ENCODE data around the gene ATG7.
"Not testable (repeated sequence)": the region's sequence is repeated elsewhere in the genome, so short reads cannot be mapped to it uniquely, and the experiment has no call there.

The ATG7 gene

GRCh38 chr3:11431319-11431718 is 159.1 kb downstream of the ATG7 start:
- no peak for DNase-seq (ENCODE audit: low read depth)

GRCh38 chr3:11434017-11434526 is 161.9 kb downstream of the ATG7 start:
- peak; percentile 83 for DNase-seq (ENCODE audit: low read depth)

GRCh38 chr3:11434563-11435096 is 162.4 kb downstream of the ATG7 start:
- no peak for DNase-seq (ENCODE audit: low read depth)

GRCh38 chr3:11435440-11436165 is 163.4 kb downstream of the ATG7 start:
- DNase-seq (ENCODE audit: low read depth): no peak

- no peak for DNase-seq (ENCODE audit: low read depth)
Measured at GRCh38 chr3:11436775-11437174, 164.6 kb downstream of the ATG7 start.

GRCh38 chr3:11437506-11437905 is 165.3 kb downstream of the ATG7 start:
- no peak for DNase-seq (ENCODE audit: low read depth)

- peak; percentile 54 for DNase-seq (ENCODE audit: low read depth)
Measured at GRCh38 chr3:11438646-11439045, 166.4 kb downstream of the ATG7 start.

- DNase-seq (ENCODE audit: low read depth): peak; percentile 56
Measured at GRCh38 chr3:11441346-11441745, 169.1 kb downstream of the ATG7 start.

- DNase-seq (ENCODE audit: low read depth): no peak
Measured at GRCh38 chr3:11444404-11444803, 172.2 kb downstream of the ATG7 start.

GRCh38 chr3:11445193-11445592 is 173.0 kb downstream of the ATG7 start:
- DNase-seq (ENCODE audit: low read depth): not testable (repeated sequence)

- DNase-seq (ENCODE audit: low read depth): no peak
Measured at GRCh38 chr3:11445883-11446282, 173.7 kb downstream of the ATG7 start.

GRCh38 chr3:11447584-11448200 is 175.5 kb downstream of the ATG7 start:
- no peak for DNase-seq (ENCODE audit: low read depth)

GRCh38 chr3:11450015-11450414 is 177.8 kb downstream of the ATG7 start:
- no peak for DNase-seq (ENCODE audit: low read depth)

- no peak for DNase-seq (ENCODE audit: low read depth)
Measured at GRCh38 chr3:11452312-11452711, 180.1 kb downstream of the ATG7 start.

- peak; percentile 79 for DNase-seq (ENCODE audit: low read depth)
Measured at GRCh38 chr3:11452885-11453847, 181.0 kb downstream of the ATG7 start.

GRCh38 chr3:11455956-11456355 is 183.8 kb downstream of the ATG7 start:
- DNase-seq (ENCODE audit: low read depth): peak; percentile 97

GRCh38 chr3:11457135-11457534 is 184.9 kb downstream of the ATG7 start:
- DNase-seq (ENCODE audit: low read depth): peak; percentile 45

GRCh38 chr3:11459186-11459824 is 187.1 kb downstream of the ATG7 start:
- DNase-seq (ENCODE audit: low read depth): peak; percentile 74

GRCh38 chr3:11461226-11461625 is 189.0 kb downstream of the ATG7 start:
- no peak for DNase-seq (ENCODE audit: low read depth)

GRCh38 chr3:11462673-11463072 is 190.5 kb downstream of the ATG7 start:
- not testable (repeated sequence) for DNase-seq (ENCODE audit: low read depth)

GRCh38 chr3:11463591-11463990 is 191.4 kb downstream of the ATG7 start:
- DNase-seq (ENCODE audit: low read depth): no peak

GRCh38 chr3:11464356-11464755 is 192.2 kb downstream of the ATG7 start:
- DNase-seq (ENCODE audit: low read depth): no peak

All from iris pigment epithelial cell (primary cell).